Chondrocyte (in vitro differentiated cells): ENCODE results near the gene C9orf40. TPM values are rescaled to one million over a fixed set of nuclear protein-coding genes. Genes with fewer than 3 reads are reported as not detected.

ENCODE experiments used
- DNase-seq: peaks from one replicate; pipeline ENCODE4 v3.0.0; 2021; ENCODE audit warnings: mixed read lengths, low spot score
- H3K27ac Mint-ChIP-seq: one replicate; pipeline ENCODE4 v1.8.0; 2021; ENCODE audit warnings: mild to moderate bottlenecking, moderate library complexity, mixed read lengths; ENCODE audit not compliant: unreplicated experiment
- H3K27me3 Mint-ChIP-seq: 2 replicates; pipeline ENCODE4 v1.8.0; 2021; ENCODE audit warnings: low read depth, mixed read lengths
- H3K36me3 Mint-ChIP-seq: 2 replicates; pipeline ENCODE4 v1.8.0; 2021; ENCODE audit warnings: low read depth, mixed read lengths
- H3K4me1 Mint-ChIP-seq: 2 replicates; pipeline ENCODE4 v1.8.0; 2021; ENCODE audit warnings: low read depth, mild to moderate bottlenecking, mixed read lengths
- H3K4me3 Mint-ChIP-seq: one replicate; pipeline ENCODE4 v1.8.0; 2021; ENCODE audit warnings: mild to moderate bottlenecking, moderate library complexity, mixed read lengths; ENCODE audit not compliant: unreplicated experiment
- H3K9me3 Mint-ChIP-seq: 2 replicates; pipeline ENCODE4 v1.8.0; 2021; ENCODE audit warnings: low read depth, mixed read lengths
- CTCF ChIP-seq: fragments of 200-600 bp; sonication (generic); IDR thresholded peaks from 2 replicates; pipeline ENCODE4 v1.5.0; 2021; ENCODE audit warnings: antibody characterized with exemption, mild to moderate bottlenecking, moderate library complexity
- total RNA-seq: library from RNA; stranded (reverse); gene quantifications from 3 replicates; pipeline ENCODE4 v1.2.1, GENCODE V29; 2021

C9orf40 gene
- total RNA-seq, 1 donor from 2014 or later: 5.2 TPM

GRCh38 chr9:74963056-74963455 is 10.3 kb upstream of the C9orf40 start:
- Mint-ChIP-seq H3K27me3 (no peaks in the 10 kb centered on the region), H3K27ac (no peak overlapping the region), H3K9me3 (peaks cover 15% of the 10 kb centered on the region), H3K36me3 (peaks cover 1% of the 10 kb centered on the region), H3K4me1 (no peaks in the 10 kb centered on the region), H3K4me3 (no peak overlapping the region)
- TF ChIP-seq CTCF: no peak
- DNase-seq: no peak

GRCh38 chr9:74961496-74961895 is 8.8 kb upstream of the C9orf40 start:
- no peak for TF ChIP-seq CTCF
- no peaks in the 10 kb centered on the region for H3K27me3 Mint-ChIP-seq
- peaks cover 1% of the 10 kb centered on the region for H3K36me3 Mint-ChIP-seq
- no peak overlapping the region for H3K4me3 Mint-ChIP-seq
- H3K9me3 Mint-ChIP-seq: peaks cover 15% of the 10 kb centered on the region
- no peaks in the 10 kb centered on the region for H3K4me1 Mint-ChIP-seq
- no peak overlapping the region for H3K27ac Mint-ChIP-seq
- DNase-seq: no peak

GRCh38 chr9:74960561-74960960 is 7.8 kb upstream of the C9orf40 start:
- Mint-ChIP-seq H3K27me3 (no peaks in the 10 kb centered on the region), H3K27ac (no peak overlapping the region), H3K4me1 (no peaks in the 10 kb centered on the region), H3K9me3 (peaks cover 15% of the 10 kb centered on the region), H3K36me3 (peaks cover 1% of the 10 kb centered on the region), H3K4me3 (no peak overlapping the region)
- TF ChIP-seq CTCF: no peak
- no peak for DNase-seq

GRCh38 chr9:74958587-74958986 is 5.9 kb upstream of the C9orf40 start:
- Mint-ChIP-seq H3K9me3 (peaks cover 15% of the 10 kb centered on the region), H3K36me3 (peaks cover 1% of the 10 kb centered on the region), H3K4me1 (peaks cover under 1% of the 10 kb centered on the region), H3K27me3 (no peaks in the 10 kb centered on the region), H3K27ac (no peak overlapping the region), H3K4me3 (no peak overlapping the region)
- no peak for TF ChIP-seq CTCF
- DNase-seq: no peak

GRCh38 chr9:74953235-74953751 is 581 bp upstream of the C9orf40 start:
- TF ChIP-seq CTCF: no peak
- Mint-ChIP-seq H3K27me3 (no peaks in the 10 kb centered on the region), H3K4me1 (peaks cover 14% of the 10 kb centered on the region), H3K4me3 (peak overlapping the region; percentile 82), H3K27ac (peak overlapping the region; percentile 84), H3K9me3 (no peaks in the 10 kb centered on the region), H3K36me3 (no peaks in the 10 kb centered on the region)
- no peak for DNase-seq
